Neural cell (in vitro differentiated cells): Measurements from ENCODE around the gene TNIP1. TPM values are rescaled to one million over a fixed set of nuclear protein-coding genes. Genes with fewer than 3 reads are reported as not detected.

Experiments
- H2AFZ ChIP-seq: fragments of 200-600, 300-800 bp; sonication (generic), shearing (Covaris generic); 2 replicates; pipeline ENCODE4 v1.6.0; 2014; ENCODE audit warnings: low read depth, mild to moderate bottlenecking, antibody characterized with exemption, low read length, moderate library complexity
- H3F3A ChIP-seq: fragments of 200-600 bp; shearing (Covaris generic); 2 replicates; pipeline ENCODE4 v1.6.1; 2016; ENCODE audit warnings: mild to moderate bottlenecking, moderate library complexity, mixed read lengths, antibody characterized with exemption, low read length; ENCODE audit not compliant: insufficient read depth, poor library complexity, severe bottlenecking
- H3K27ac ChIP-seq: fragments of 200-600, 300-800 bp; sonication (generic), shearing (Covaris generic); 2 replicates; pipeline ENCODE4 v1.5.1; 2014; ENCODE audit warnings: mild to moderate bottlenecking, low read length, moderate library complexity
- H3K27me3 ChIP-seq: fragments of 300-800, 200-600 bp; sonication (generic), shearing (Covaris generic); 2 replicates; pipeline ENCODE4 v1.6.0; 2014; ENCODE audit warnings: mild to moderate bottlenecking, low read depth, low read length, moderate library complexity; ENCODE audit not compliant: insufficient read depth
- H3K36me3 ChIP-seq: fragments of 300-800, 200-600 bp; sonication (generic), shearing (Covaris generic); 2 replicates; pipeline ENCODE4 v1.5.1; 2014; ENCODE audit warnings: mild to moderate bottlenecking, antibody characterized with exemption, low read length, moderate library complexity; ENCODE audit not compliant: insufficient read depth
- H3K4me2 ChIP-seq: fragments of 300-800, 200-600 bp; sonication (generic), shearing (Covaris generic); 2 replicates; pipeline ENCODE4 v1.6.0; 2014; ENCODE audit warnings: mild to moderate bottlenecking, low read length
- H3K4me3 ChIP-seq: fragments of 300-800, 200-600 bp; sonication (generic), shearing (Covaris generic); 2 replicates; pipeline ENCODE4 v1.5.1; 2014; ENCODE audit warnings: mild to moderate bottlenecking, low read length, moderate library complexity
- H3K79me2 ChIP-seq: fragments of 200-600 bp; shearing (Covaris generic); replicated peaks from 2 replicates; pipeline ENCODE4 v1.6.0; 2014; ENCODE audit warnings: mild to moderate bottlenecking, low read length, moderate library complexity; ENCODE audit not compliant: insufficient read depth
- H3K9ac ChIP-seq: fragments of 300-800, 200-600 bp; sonication (generic), shearing (Covaris generic); 2 replicates; pipeline ENCODE4 v1.6.1; 2016; ENCODE audit warnings: mild to moderate bottlenecking, low read length, mixed read lengths
- H3K9me2 ChIP-seq: fragments of 200-600 bp; shearing (Covaris generic); 2 replicates; pipeline ENCODE4 v1.6.1; 2016; ENCODE audit warnings: mild to moderate bottlenecking, low read length, mixed read lengths; ENCODE audit not compliant: insufficient read depth
- H3K9me3 ChIP-seq: fragments of 200-600, 300-800 bp; sonication (generic), shearing (Covaris generic); 2 replicates; pipeline ENCODE4 v1.6.1; 2016; ENCODE audit warnings: mild to moderate bottlenecking, mixed run types, low read length, moderate library complexity, mixed read lengths
- H4K20me1 ChIP-seq: fragments of 200-600 bp; shearing (Covaris generic); 2 replicates; pipeline ENCODE4 v1.6.1; 2016; ENCODE audit warnings: mild to moderate bottlenecking, mixed run types; ENCODE audit not compliant: insufficient read depth
- CTCF ChIP-seq: fragments of 450-650 bp; IDR thresholded peaks from 2 replicates; pipeline ENCODE4 v1.5.1; 2014; ENCODE audit warnings: antibody characterized with exemption, mild to moderate bottlenecking, moderate library complexity; ENCODE audit not compliant: poor library complexity, severe bottlenecking
- EP300 ChIP-seq: fragments of 450-650 bp; conservative IDR thresholded peaks from 2 replicates; pipeline ENCODE4 v1.6.1; 2014; ENCODE audit warnings: antibody characterized with exemption, mild to moderate bottlenecking, moderate library complexity; ENCODE audit not compliant: poor library complexity, severe bottlenecking
- EZH2 ChIP-seq: fragments of 200-600, 300-800 bp; shearing (Covaris generic), sonication (generic); IDR thresholded peaks from 2 replicates; pipeline ENCODE4 v1.6.1; 2014; ENCODE audit warnings: antibody characterized with exemption, low read length, borderline replicate concordance, mild to moderate bottlenecking; ENCODE audit not compliant: insufficient read depth, poor library complexity, severe bottlenecking
- MXI1 ChIP-seq: fragments of 450-650 bp; conservative IDR thresholded peaks from 2 replicates; pipeline ENCODE4 v1.6.1; 2014; ENCODE audit warnings: antibody characterized with exemption, mild to moderate bottlenecking; ENCODE audit not compliant: poor library complexity, severe bottlenecking
- POLR2AphosphoS5 ChIP-seq: IDR thresholded peaks from 2 replicates; pipeline ENCODE4 v1.6.1; 2012
- RAD21 ChIP-seq: fragments of 450-650 bp; conservative IDR thresholded peaks from 2 replicates; pipeline ENCODE4 v1.6.1; 2014; ENCODE audit warnings: antibody characterized with exemption, mild to moderate bottlenecking, moderate library complexity
- REST ChIP-seq: IDR thresholded peaks from 2 replicates; pipeline ENCODE4 v1.6.1; 2012; ENCODE audit warnings: borderline replicate concordance
- SMC3 ChIP-seq: fragments of 450-650 bp; conservative IDR thresholded peaks from 2 replicates; pipeline ENCODE4 v1.6.1; 2014; ENCODE audit warnings: antibody characterized with exemption, mild to moderate bottlenecking, moderate library complexity; ENCODE audit not compliant: poor library complexity
- TAF1 ChIP-seq: IDR thresholded peaks from 2 replicates; pipeline ENCODE4 v1.6.1; 2012; ENCODE audit warnings: low read depth
- polyA plus RNA-seq: library from polyadenylated mRNA; depleted of rRNA; stranded (reverse); fragments of >200 nt; gene quantifications from 2 replicates; pipeline ENCODE4 v1.2.3, GENCODE V29; 2014

The TNIP1 gene
- polyA plus RNA-seq, 1 donor from 2014 or later: 3.3 TPM

- Histone ChIP-seq H3K36me3 (no peaks in the 10 kb centered on the region), H3F3A (no peaks in the 10 kb centered on the region), H4K20me1 (no peaks in the 10 kb centered on the region), H2AFZ (no peak overlapping the region), H3K9me3 (no peaks in the 10 kb centered on the region), H3K9me2 (no peaks in the 10 kb centered on the region), H3K79me2 (no peaks in the 10 kb centered on the region), H3K9ac (no peak overlapping the region), H3K4me2 (no peak overlapping the region), H3K27ac (no peak overlapping the region), H3K4me3 (no peak overlapping the region), H3K27me3 (peaks cover 11% of the 10 kb centered on the region)
- TF ChIP-seq EZH2 (no peak), MXI1 (no peak), SMC3 (no peak), CTCF (no peak), POLR2AphosphoS5 (no peak), EP300 (no peak), TAF1 (no peak), REST (no peak), RAD21 (no peak)
These were observed 58.3 kb downstream of the TNIP1 start for GRCh38 chr5:151022511-151023018.

- no peaks in the 10 kb centered on the region for H4K20me1 ChIP-seq
- no peaks in the 10 kb centered on the region for H3K9me3 ChIP-seq
- H3K27ac ChIP-seq: no peak overlapping the region
- no peaks in the 10 kb centered on the region for H3F3A ChIP-seq
- H3K27me3 ChIP-seq: peaks cover 11% of the 10 kb centered on the region
- H3K9me2 ChIP-seq: no peaks in the 10 kb centered on the region
- H3K4me3 ChIP-seq: no peak overlapping the region
- no peaks in the 10 kb centered on the region for H3K79me2 ChIP-seq
- no peak overlapping the region for H2AFZ ChIP-seq
- TF ChIP-seq REST (no peak), MXI1 (no peak), EP300 (no peak), POLR2AphosphoS5 (no peak), SMC3 (no peak), EZH2 (no peak), RAD21 (no peak), CTCF (no peak), TAF1 (no peak)
- H3K36me3 ChIP-seq: no peaks in the 10 kb centered on the region
- H3K9ac ChIP-seq: no peak overlapping the region
- H3K4me2 ChIP-seq: no peak overlapping the region
These were observed 59.1 kb downstream of the TNIP1 start for GRCh38 chr5:151021746-151022145.
